Activated naive CD4-positive, alpha-beta T cell (primary cell): ENCODE results near the gene ASIC3.

Source experiments
- DNase-seq, 4 experiments: peaks; one replicate each; lab custom pipeline; 2025; lab: John Stamatoyannopoulos, UW

ASIC3 gene

GRCh38 chr7:151070574-151070960 lies 22.2 kb downstream of the ASIC3 start:
- no peak for DNase-seq

GRCh38 chr7:151071032-151071866 lies 22.9 kb downstream of the ASIC3 start:
- no peak for DNase-seq

GRCh38 chr7:151073990-151074389 lies 25.7 kb downstream of the ASIC3 start:
- no peak for DNase-seq

GRCh38 chr7:151074817-151075661 lies 26.7 kb downstream of the ASIC3 start:
- DNase-seq = no peak

GRCh38 chr7:151075662-151075971 lies 27.3 kb downstream of the ASIC3 start:
- no peak for DNase-seq

- DNase-seq = no peak
Observed at GRCh38 chr7:151075978-151076426, 27.7 kb downstream of the ASIC3 start.

- DNase-seq = no peak
Observed at GRCh38 chr7:151076863-151077704, 28.8 kb downstream of the ASIC3 start.

- DNase-seq = no peak
Observed at GRCh38 chr7:151077705-151078232, 29.4 kb downstream of the ASIC3 start.

- DNase-seq = no peak
Observed at GRCh38 chr7:151078233-151079040, 30.1 kb downstream of the ASIC3 start.

- DNase-seq = no peak
Observed at GRCh38 chr7:151079199-151079910, 31.0 kb downstream of the ASIC3 start.

GRCh38 chr7:151080067-151080521 lies 31.8 kb downstream of the ASIC3 start:
- DNase-seq = no peak

- peak; percentile 45 to 80 (median 76) for DNase-seq
Observed at GRCh38 chr7:151080522-151081169, 32.3 kb downstream of the ASIC3 start, which contains the start of gene FASTK. FASTK (minus strand) TSS chr7:151080809; CDS start chr7:151080766, 43 bp downstream.

GRCh38 chr7:151081170-151082101 lies 33.1 kb downstream of the ASIC3 start:
- no peak for DNase-seq

GRCh38 chr7:151082141-151083070 lies 34.1 kb downstream of the ASIC3 start:
- no peak for DNase-seq

GRCh38 chr7:151083071-151083823 lies 34.9 kb downstream of the ASIC3 start, which contains the start of gene TMUB1:
TMUB1 (minus strand) TSS chr7:151083493; CDS start chr7:151082563, 930 bp downstream.
- peak; percentile 41 to 78 (median 56) for DNase-seq

GRCh38 chr7:151083824-151084160 lies 35.5 kb downstream of the ASIC3 start:
- no peak for DNase-seq

- no peak for DNase-seq
Observed at GRCh38 chr7:151085329-151085690, 37.0 kb downstream of the ASIC3 start.
